Activated T-cell treated with anti-CD3 and anti-CD28 coated beads, Interleukin-2, amount 50 U/mL, for 4 hours (primary cell): Measurements from ENCODE around the gene ETV3L. TPM values are rescaled to one million over a fixed set of nuclear protein-coding genes. Genes with fewer than 3 reads are reported as not detected.

Experiments
- ATAC-seq, 2 donors: fragments of 200-7000 bp; cut with Tn5 transposase; one replicate each; pipeline ENCODE4 v1.10.0; 2021
- DNase-seq: peaks from one replicate; pipeline ENCODE4 v3.0.0-alpha.2; 2020
- H3K27me3 Mint-ChIP-seq: one replicate; pipeline ENCODE4 v1.8.0; 2021; ENCODE audit warnings: low read depth, mixed read lengths
- H3K36me3 Mint-ChIP-seq: one replicate; pipeline ENCODE4 v1.8.0; 2022; ENCODE audit warnings: mixed read lengths; ENCODE audit not compliant: insufficient read depth
- H3K4me1 Mint-ChIP-seq: one replicate; pipeline ENCODE4 v1.8.0; 2021; ENCODE audit warnings: low read depth, mixed read lengths
- H3K4me3 Mint-ChIP-seq: one replicate; pipeline ENCODE4 v1.8.0; 2021; ENCODE audit warnings: mild to moderate bottlenecking, moderate library complexity, mixed read lengths
- H3K9me3 Mint-ChIP-seq: one replicate; pipeline ENCODE4 v1.8.0; 2021; ENCODE audit warnings: mixed read lengths
- total RNA-seq, 3 donors: library from RNA; stranded (reverse); gene quantifications; one replicate each; pipeline ENCODE4 v1.2.1, GENCODE V29; 2021

ETV3L gene
- total RNA-seq, 3 donors from 2014 or later = not detected

- no peak for ATAC-seq
- H3K9me3 Mint-ChIP-seq = no peaks in the 10 kb centered on the region
- DNase-seq = no peak
Observed at GRCh38 chr1:157137046-157137407, 37.4 kb upstream of the ETV3L start.

GRCh38 chr1:157136133-157136532, 36.5 kb upstream of the ETV3L start:
- no peak for ATAC-seq
- H3K36me3 Mint-ChIP-seq = peaks cover 45% of the 10 kb centered on the region
- no peaks in the 10 kb centered on the region for H3K27me3 Mint-ChIP-seq
- H3K9me3 Mint-ChIP-seq = no peaks in the 10 kb centered on the region
- peaks cover 87% of the 10 kb centered on the region for H3K4me1 Mint-ChIP-seq
- peak overlapping the region; percentile 98 for H3K4me3 Mint-ChIP-seq
- DNase-seq = no peak

More at GRCh38 chr1:157137046-157137407, 37.4 kb upstream of the ETV3L start:
- Mint-ChIP-seq H3K4me3 (peak overlapping the region; percentile 98), H3K4me1 (peaks cover 80% of the 10 kb centered on the region), H3K27me3 (no peaks in the 10 kb centered on the region), H3K36me3 (peaks cover 37% of the 10 kb centered on the region)

- peak overlapping the region; percentile 98 for H3K4me3 Mint-ChIP-seq
- ATAC-seq (no peak), DNase-seq (no peak)
- peaks cover 46% of the 10 kb centered on the region for H3K36me3 Mint-ChIP-seq
- peaks cover 82% of the 10 kb centered on the region for H3K4me1 Mint-ChIP-seq
- no peaks in the 10 kb centered on the region for H3K27me3 Mint-ChIP-seq
- no peaks in the 10 kb centered on the region for H3K9me3 Mint-ChIP-seq
Observed at GRCh38 chr1:157135646-157136045, 36.0 kb upstream of the ETV3L start.

- peak overlapping the region; percentile 22 for H3K4me3 Mint-ChIP-seq
- ATAC-seq = no peak
- DNase-seq = no peak
- peaks cover 46% of the 10 kb centered on the region for H3K36me3 Mint-ChIP-seq
- H3K4me1 Mint-ChIP-seq = peaks cover 77% of the 10 kb centered on the region
- H3K27me3 Mint-ChIP-seq = no peaks in the 10 kb centered on the region
- H3K9me3 Mint-ChIP-seq = no peaks in the 10 kb centered on the region
Observed at GRCh38 chr1:157135070-157135469, 35.5 kb upstream of the ETV3L start.

- Mint-ChIP-seq H3K4me1 (peaks cover 71% of the 10 kb centered on the region), H3K27me3 (no peaks in the 10 kb centered on the region), H3K36me3 (peaks cover 46% of the 10 kb centered on the region), H3K9me3 (no peaks in the 10 kb centered on the region), H3K4me3 (no peak overlapping the region)
- ATAC-seq = no peak
- no peak for DNase-seq
Observed at GRCh38 chr1:157134442-157134841, 34.8 kb upstream of the ETV3L start.

GRCh38 chr1:157133426-157133825, 33.8 kb upstream of the ETV3L start:
- H3K4me3 Mint-ChIP-seq = peak overlapping the region; percentile 35
- peak in 1 of 2 donors; percentile 23 for ATAC-seq
- no peaks in the 10 kb centered on the region for H3K27me3 Mint-ChIP-seq
- peaks cover 65% of the 10 kb centered on the region for H3K4me1 Mint-ChIP-seq
- DNase-seq = no peak
- peaks cover 49% of the 10 kb centered on the region for H3K36me3 Mint-ChIP-seq
- no peaks in the 10 kb centered on the region for H3K9me3 Mint-ChIP-seq

GRCh38 chr1:157132616-157133167, 33.1 kb upstream of the ETV3L start:
- Mint-ChIP-seq H3K4me1 (peaks cover 68% of the 10 kb centered on the region), H3K4me3 (no peak overlapping the region), H3K9me3 (no peaks in the 10 kb centered on the region), H3K27me3 (no peaks in the 10 kb centered on the region), H3K36me3 (peaks cover 56% of the 10 kb centered on the region)
- ATAC-seq (no peak), DNase-seq (no peak)

- Mint-ChIP-seq H3K27me3 (no peaks in the 10 kb centered on the region), H3K9me3 (no peaks in the 10 kb centered on the region), H3K4me3 (no peak overlapping the region), H3K36me3 (peaks cover 58% of the 10 kb centered on the region), H3K4me1 (peaks cover 64% of the 10 kb centered on the region)
- ATAC-seq = no peak
- no peak for DNase-seq
Observed at GRCh38 chr1:157132111-157132510, 32.5 kb upstream of the ETV3L start.

GRCh38 chr1:157131281-157131680, 31.7 kb upstream of the ETV3L start:
- DNase-seq (no peak), ATAC-seq (no peak)
- H3K4me3 Mint-ChIP-seq = no peak overlapping the region
- H3K36me3 Mint-ChIP-seq = peaks cover 63% of the 10 kb centered on the region
- H3K4me1 Mint-ChIP-seq = peaks cover 57% of the 10 kb centered on the region
- H3K27me3 Mint-ChIP-seq = no peaks in the 10 kb centered on the region
- H3K9me3 Mint-ChIP-seq = no peaks in the 10 kb centered on the region

GRCh38 chr1:157124855-157125254, 25.2 kb upstream of the ETV3L start:
- peaks cover 30% of the 10 kb centered on the region for H3K4me1 Mint-ChIP-seq
- DNase-seq = no peak
- H3K36me3 Mint-ChIP-seq = peaks cover 60% of the 10 kb centered on the region
- no peaks in the 10 kb centered on the region for H3K9me3 Mint-ChIP-seq
- H3K4me3 Mint-ChIP-seq = no peak overlapping the region
- no peaks in the 10 kb centered on the region for H3K27me3 Mint-ChIP-seq
- ATAC-seq = no peak

- ATAC-seq (no peak), DNase-seq (no peak)
- Mint-ChIP-seq H3K9me3 (no peaks in the 10 kb centered on the region), H3K4me3 (no peak overlapping the region), H3K27me3 (no peaks in the 10 kb centered on the region), H3K4me1 (peaks cover 23% of the 10 kb centered on the region), H3K36me3 (peaks cover 25% of the 10 kb centered on the region)
Observed at GRCh38 chr1:157119448-157119847, 19.8 kb upstream of the ETV3L start.

- Mint-ChIP-seq H3K36me3 (peaks cover 21% of the 10 kb centered on the region), H3K4me1 (peaks cover 18% of the 10 kb centered on the region), H3K4me3 (no peak overlapping the region), H3K9me3 (no peaks in the 10 kb centered on the region), H3K27me3 (no peaks in the 10 kb centered on the region)
- DNase-seq (no peak), ATAC-seq (no peak)
Observed at GRCh38 chr1:157119008-157119407, 19.4 kb upstream of the ETV3L start.

- Mint-ChIP-seq H3K4me3 (no peak overlapping the region), H3K27me3 (no peaks in the 10 kb centered on the region), H3K9me3 (no peaks in the 10 kb centered on the region), H3K4me1 (peaks cover 9% of the 10 kb centered on the region), H3K36me3 (peaks cover 8% of the 10 kb centered on the region)
- ATAC-seq = no peak
- no peak for DNase-seq
Observed at GRCh38 chr1:157117527-157118057, 18.0 kb upstream of the ETV3L start.

- Mint-ChIP-seq H3K27me3 (peaks cover 3% of the 10 kb centered on the region), H3K36me3 (peaks cover 5% of the 10 kb centered on the region), H3K4me1 (peaks cover 9% of the 10 kb centered on the region), H3K4me3 (no peak overlapping the region), H3K9me3 (no peaks in the 10 kb centered on the region)
- DNase-seq = no peak
- no peak for ATAC-seq
Observed at GRCh38 chr1:157116737-157117103, 17.1 kb upstream of the ETV3L start.

GRCh38 chr1:157115851-157116736, 16.5 kb upstream of the ETV3L start:
- peaks cover 4% of the 10 kb centered on the region for H3K36me3 Mint-ChIP-seq
- no peak overlapping the region for H3K4me3 Mint-ChIP-seq
- H3K4me1 Mint-ChIP-seq = peaks cover 8% of the 10 kb centered on the region
- H3K27me3 Mint-ChIP-seq = peaks cover 4% of the 10 kb centered on the region
- ATAC-seq = no peak
- no peak for DNase-seq
- no peaks in the 10 kb centered on the region for H3K9me3 Mint-ChIP-seq
